Mucosa of stomach (tissue), 1 donor: ENCODE results near the gene LRP11.
A peak's percentile ranks its signal among the peaks of the same experiment; 100 is the strongest.
"Not testable (repeated sequence)": the region's sequence is repeated elsewhere in the genome, so short reads cannot be mapped to it uniquely, and the experiment has no call there.

ENCODE experiments used
- H3K27me3 ChIP-seq: one replicate; pipeline ENCODE4 v1.7.0; 2013; ENCODE audit warnings: mild to moderate bottlenecking, low read length; ENCODE audit not compliant: control insufficient read depth, insufficient read depth
- H3K36me3 ChIP-seq: one replicate; pipeline ENCODE4 v1.7.0; 2013; ENCODE audit warnings: low read length; ENCODE audit not compliant: control insufficient read depth, insufficient read depth
- H3K4me1 ChIP-seq: one replicate; pipeline ENCODE4 v1.7.0; 2013; ENCODE audit warnings: mild to moderate bottlenecking, low read length; ENCODE audit not compliant: control insufficient read depth, insufficient read depth
- H3K4me3 ChIP-seq: one replicate; pipeline ENCODE4 v1.7.0; 2013; ENCODE audit warnings: low read length
- H3K9ac ChIP-seq: one replicate; pipeline ENCODE4 v1.7.0; 2013; ENCODE audit warnings: mild to moderate bottlenecking, low read length, moderate library complexity
- H3K9me3 ChIP-seq: one replicate; pipeline ENCODE4 v1.7.0; 2013; ENCODE audit warnings: mild to moderate bottlenecking, low read length, moderate library complexity; ENCODE audit not compliant: control insufficient read depth
- donor health status: Pancreatic carcinoma.

The LRP11 gene

GRCh38 chr6:149881066-149881766, 17.1 kb upstream of the LRP11 start:
- no peaks in the 10 kb centered on the region for H3K4me1 ChIP-seq
- no peak overlapping the region for H3K9ac ChIP-seq
- H3K9me3 ChIP-seq, result no peaks in the 10 kb centered on the region
- peaks cover 5% of the 10 kb centered on the region for H3K27me3 ChIP-seq
- H3K4me3 ChIP-seq, result no peak overlapping the region
- H3K36me3 ChIP-seq, result no peaks in the 10 kb centered on the region

DNA sequence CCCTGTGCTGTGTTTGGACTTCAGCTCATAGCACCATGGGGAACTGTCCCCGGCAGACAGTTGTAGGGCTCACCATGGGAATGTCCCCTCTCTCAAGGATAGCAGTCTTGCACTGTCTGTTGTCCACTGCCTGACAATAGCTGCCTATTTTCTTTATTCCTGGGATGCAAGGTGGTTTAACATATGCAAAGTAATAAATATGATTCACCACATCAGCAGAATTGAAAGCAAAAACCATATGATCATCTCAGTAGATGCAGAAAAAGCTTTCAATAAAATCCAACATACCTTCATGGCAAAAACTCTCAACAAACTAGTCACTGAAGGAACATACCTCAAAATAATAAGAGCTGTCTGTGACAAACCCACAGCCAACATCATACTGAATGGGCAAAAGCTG, 13.5 kb upstream of the LRP11 start:
- Histone ChIP-seq H3K4me3 (no peak overlapping the region), H3K4me1 (no peaks in the 10 kb centered on the region), H3K9me3 (no peaks in the 10 kb centered on the region), H3K9ac (no peak overlapping the region), H3K27me3 (no peaks in the 10 kb centered on the region), H3K36me3 (no peaks in the 10 kb centered on the region)

GRCh38 chr6:149876241-149876933, 12.2 kb upstream of the LRP11 start:
- H3K9ac ChIP-seq, result no peak overlapping the region
- no peaks in the 10 kb centered on the region for H3K27me3 ChIP-seq
- no peaks in the 10 kb centered on the region for H3K9me3 ChIP-seq

GRCh38 chr6:149872233-149872632, 8.1 kb upstream of the LRP11 start:
- no peak overlapping the region for H3K4me3 ChIP-seq
- no peak overlapping the region for H3K9ac ChIP-seq
- no peaks in the 10 kb centered on the region for H3K4me1 ChIP-seq
- no peaks in the 10 kb centered on the region for H3K36me3 ChIP-seq
- H3K27me3 ChIP-seq, result no peaks in the 10 kb centered on the region
- no peaks in the 10 kb centered on the region for H3K9me3 ChIP-seq

More at GRCh38 chr6:149876241-149876933, 12.2 kb upstream of the LRP11 start:
- Histone ChIP-seq H3K4me1 (no peaks in the 10 kb centered on the region), H3K36me3 (no peaks in the 10 kb centered on the region), H3K4me3 (no peak overlapping the region)

DNA sequence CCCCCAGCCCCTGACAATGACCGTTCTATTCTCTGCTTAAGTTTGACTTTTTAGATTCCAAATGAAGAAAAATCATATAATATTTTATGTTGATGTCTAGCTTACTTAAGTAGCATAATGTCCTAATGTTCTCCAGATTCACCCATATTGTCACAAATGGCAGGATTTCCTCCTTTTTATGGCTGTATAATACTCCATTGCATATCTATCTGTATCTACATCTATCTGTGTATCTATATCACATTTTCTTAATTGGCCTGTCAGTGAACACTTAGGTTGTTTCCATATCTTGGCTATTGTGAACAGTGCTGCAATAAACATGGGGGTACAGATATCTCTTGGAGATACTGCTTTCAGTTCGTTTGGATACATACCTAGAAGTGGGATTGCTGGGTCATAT, 7.0 kb upstream of the LRP11 start:
- no peak overlapping the region for H3K4me3 ChIP-seq
- H3K36me3 ChIP-seq, result no peaks in the 10 kb centered on the region
- H3K27me3 ChIP-seq, result no peaks in the 10 kb centered on the region
- H3K9ac ChIP-seq, result no peak overlapping the region
- H3K9me3 ChIP-seq, result no peaks in the 10 kb centered on the region
- no peaks in the 10 kb centered on the region for H3K4me1 ChIP-seq

DNA sequence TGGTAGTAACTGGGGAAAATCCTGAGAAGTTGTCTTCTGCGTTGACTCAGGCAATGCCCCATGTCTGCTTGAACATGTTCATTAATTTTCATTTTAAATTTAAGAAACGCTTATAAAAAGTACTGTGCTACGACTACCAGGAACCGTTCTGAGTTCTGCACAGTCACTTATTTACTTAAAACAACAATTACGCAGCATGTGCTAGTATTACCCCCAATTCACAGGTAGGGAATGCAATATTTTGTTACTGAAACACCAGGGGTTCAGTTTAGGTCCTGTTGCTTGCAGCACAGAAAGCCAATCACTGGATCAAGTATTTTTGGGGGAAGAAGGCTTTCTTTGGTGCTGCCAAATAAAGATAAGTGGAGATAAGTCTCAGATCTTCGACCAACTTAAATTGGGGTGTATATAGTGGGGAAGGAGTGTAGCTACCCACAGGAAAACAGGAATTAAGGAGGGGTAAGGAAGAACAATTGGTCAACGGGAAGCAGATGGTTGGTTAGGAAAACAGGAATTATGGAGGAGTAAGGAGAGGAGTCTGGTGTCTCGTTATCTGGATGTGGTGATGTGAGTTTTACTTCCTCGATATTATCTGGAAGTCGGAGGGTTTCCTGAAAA, 5.2 kb upstream of the LRP11 start:
- no peaks in the 10 kb centered on the region for H3K4me1 ChIP-seq
- H3K4me3 ChIP-seq, result no peak overlapping the region

GRCh38 chr6:149867876-149868640, 3.9 kb upstream of the LRP11 start:
- Histone ChIP-seq H3K9me3 (no peaks in the 10 kb centered on the region), H3K4me1 (no peaks in the 10 kb centered on the region), H3K4me3 (no peak overlapping the region), H3K27me3 (no peaks in the 10 kb centered on the region), H3K36me3 (no peaks in the 10 kb centered on the region), H3K9ac (no peak overlapping the region)

More for the DNA sequence above, 5.2 kb upstream of the LRP11 start:
- Histone ChIP-seq H3K9me3 (no peaks in the 10 kb centered on the region), H3K9ac (no peak overlapping the region), H3K27me3 (no peaks in the 10 kb centered on the region), H3K36me3 (no peaks in the 10 kb centered on the region)

DNA sequence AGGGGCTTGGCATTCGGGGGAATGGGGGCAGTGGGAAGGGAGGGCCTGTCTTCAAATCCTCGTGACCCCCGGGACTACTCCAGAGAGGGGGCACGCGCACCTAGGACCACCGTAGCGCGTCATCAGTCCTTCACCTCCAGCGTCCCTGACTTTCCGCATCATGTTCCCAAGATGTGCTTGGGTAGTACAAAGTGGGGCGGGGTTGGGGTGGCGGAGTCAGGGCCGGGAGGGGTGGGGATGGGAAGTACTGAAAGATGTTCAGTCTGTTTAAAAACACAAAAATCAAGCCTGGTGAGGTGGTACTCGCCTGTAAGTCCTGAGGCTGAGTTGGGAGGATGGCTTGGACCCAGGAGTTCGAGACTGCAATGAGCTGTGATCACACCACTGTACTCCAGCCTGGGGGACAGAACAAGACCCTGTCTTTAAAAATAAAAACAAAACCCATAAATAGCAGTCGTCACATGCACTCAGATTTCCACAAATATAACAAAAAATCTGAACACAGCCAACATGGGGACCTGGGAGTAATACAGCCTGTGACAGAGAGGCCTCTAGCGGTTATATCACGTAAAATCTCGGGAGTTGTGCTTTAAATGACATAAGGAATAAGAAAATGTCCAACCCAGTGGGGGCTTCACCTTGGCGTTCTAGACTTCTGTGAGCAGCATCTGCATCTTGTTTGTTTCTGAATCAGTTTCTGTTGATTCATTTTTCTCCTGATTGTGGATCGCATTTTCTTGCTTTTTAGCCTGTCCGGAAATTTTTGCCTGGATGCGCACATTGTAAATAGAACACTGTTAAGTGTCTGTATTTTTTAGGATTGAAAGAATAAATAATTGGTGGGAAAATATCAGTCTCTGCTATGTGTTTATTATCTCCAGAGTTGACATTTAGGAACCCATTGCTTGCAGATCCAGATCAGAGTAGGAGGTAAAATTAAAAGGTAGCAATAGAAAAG, 698 bp upstream of the LRP11 start:
- Histone ChIP-seq H3K9me3 (no peaks in the 10 kb centered on the region), H3K36me3 (no peaks in the 10 kb centered on the region), H3K4me1 (peaks cover 17% of the 10 kb centered on the region), H3K27me3 (no peaks in the 10 kb centered on the region), H3K9ac (peak overlapping the region; percentile 78), H3K4me3 (no peak overlapping the region)

DNA sequence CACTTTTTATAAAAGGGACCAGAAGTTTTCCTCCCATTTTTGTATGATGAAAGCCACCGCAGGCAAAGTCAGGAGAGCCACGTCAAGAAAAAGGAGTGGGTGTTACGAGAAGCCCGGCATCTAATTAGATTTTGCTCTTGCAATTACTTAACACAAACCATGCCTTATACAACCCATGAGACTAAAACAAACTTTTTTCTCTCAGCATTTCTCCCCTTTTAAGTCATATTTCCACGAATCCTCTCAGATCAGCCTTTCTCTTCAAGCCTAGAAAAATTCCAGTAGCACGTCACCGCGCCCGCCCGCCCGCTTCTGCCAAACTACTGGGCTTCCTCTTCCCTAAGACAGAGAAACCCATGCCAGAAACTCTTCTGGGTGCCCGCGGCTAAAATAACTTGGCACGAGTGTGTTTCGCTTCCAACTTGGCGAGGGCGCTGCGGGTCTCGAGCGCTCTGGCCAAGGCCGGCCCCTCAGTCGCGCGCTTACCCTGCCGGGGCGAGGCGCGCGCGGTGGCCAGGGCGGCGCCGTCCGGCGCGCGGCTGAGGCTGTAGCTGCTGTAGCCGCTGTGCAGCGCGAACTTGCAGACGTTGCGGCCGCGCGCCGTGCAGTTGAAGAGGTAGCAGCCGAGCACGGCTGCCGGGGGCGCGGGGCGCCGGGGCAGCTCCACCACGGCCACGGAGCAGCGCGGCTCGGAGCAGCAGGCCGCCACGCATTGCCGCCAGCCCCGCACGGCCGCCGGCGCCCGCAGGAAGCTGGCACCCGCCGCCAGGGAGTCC, 1.0 kb downstream of the LRP11 start:
- Histone ChIP-seq H3K36me3 (no peaks in the 10 kb centered on the region), H3K9ac (peak overlapping the region; percentile 78), H3K27me3 (no peaks in the 10 kb centered on the region), H3K9me3 (no peaks in the 10 kb centered on the region), H3K4me1 (peaks cover 20% of the 10 kb centered on the region), H3K4me3 (peak overlapping the region; percentile 62)

DNA sequence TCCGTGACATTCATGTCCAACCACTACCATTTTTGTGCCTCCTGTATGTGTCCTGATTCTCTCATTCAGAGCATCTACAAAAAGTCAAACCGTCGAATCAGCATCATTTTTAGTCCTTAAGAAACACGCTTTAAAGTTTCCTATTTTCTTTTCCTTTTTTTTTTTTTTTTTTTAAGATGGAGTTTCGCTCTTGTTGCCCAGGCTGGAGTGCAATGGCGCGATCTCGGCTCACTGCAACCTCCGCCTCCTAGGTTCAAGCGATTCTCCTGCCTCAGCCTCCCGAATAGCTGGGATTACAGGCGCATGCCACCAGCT, 1.8 kb downstream of the LRP11 start:
- not testable (repeated sequence) for H3K9ac ChIP-seq, H3K9me3 ChIP-seq, H3K36me3 ChIP-seq, H3K4me3 ChIP-seq, H3K27me3 ChIP-seq
- peaks cover 20% of the 10 kb centered on the region for H3K4me1 ChIP-seq
